ENCODE data around the gene FERMT3.

Gene FERMT3

GRCh38 chr11:64232182-64232966, 25.9 kb downstream of the FERMT3 start:
- H2BK5ac ChIP-seq (ENCODE audit: low read depth, low read length, poor library complexity) = no peak overlapping the region
- peaks cover 3 to 8% of the 10 kb centered on the region in 2 experiments for H3K36me3 ChIP-seq (ENCODE audit: control insufficient read depth in 1 of 2, insufficient read depth in 2 of 2, low read length in 2 of 2)
- H3K14ac ChIP-seq (ENCODE audit: low read length) = no peak overlapping the region
- H3K4me3 ChIP-seq (ENCODE audit: low read depth, low read length) = no peak overlapping the region
- no peak overlapping the region for H3K4me2 ChIP-seq (ENCODE audit: low read length)
- no peak overlapping the region for H4K12ac ChIP-seq (ENCODE audit: low read depth, low read length)
- H3K27ac ChIP-seq (ENCODE audit: low read depth, low read length) = no peak overlapping the region
- H3K79me1 ChIP-seq (ENCODE audit: low read length) = peaks cover 11% of the 10 kb centered on the region
- no peak overlapping the region for H3K18ac ChIP-seq (ENCODE audit: low read length)
- H2BK120ac ChIP-seq (ENCODE audit: insufficient read depth, low read length, poor library complexity) = no peak overlapping the region
- H3K4ac ChIP-seq (ENCODE audit: low read depth, low read length) = no peak overlapping the region
- no peak overlapping the region for H3K23ac ChIP-seq (ENCODE audit: low read length)
- no peak overlapping the region for H3K9ac ChIP-seq (ENCODE audit: low read length)
- H4K91ac ChIP-seq (ENCODE audit: low read depth, low read length) = no peak overlapping the region
- no peak for DNase-seq
- no CpG with 5 or more reads among the region's 15 CpGs for WGBS (ENCODE audit: extremely low coverage, insufficient coverage, insufficient read length)
- H3K79me2 ChIP-seq (ENCODE audit: control insufficient read depth, insufficient read depth, low read length, poor library complexity) = peaks cover 10% of the 10 kb centered on the region
- no peaks in the 10 kb centered on the region for H3K9me3 ChIP-seq (ENCODE audit: insufficient read depth, low read depth, low read length)
- no peak overlapping the region for H2BK12ac ChIP-seq (ENCODE audit: low read length)
- no peak overlapping the region for H2AFZ ChIP-seq (ENCODE audit: insufficient read depth, low read length, poor library complexity)
- peaks cover 5 to 7% of the 10 kb centered on the region in 2 experiments for H3K4me1 ChIP-seq (ENCODE audit: control insufficient read depth in 1 of 2, insufficient read depth in 2 of 2, low read length in 2 of 2)
- no peak overlapping the region for H2AK5ac ChIP-seq (ENCODE audit: low read length)
- no peak overlapping the region for H4K8ac ChIP-seq (ENCODE audit: low read depth, low read length)
- H3K27me3 ChIP-seq (ENCODE audit: insufficient read depth, low read length) = no peaks in the 10 kb centered on the region

- no peak overlapping the region for H3K14ac ChIP-seq (ENCODE audit: low read length)
- H2AFZ ChIP-seq (ENCODE audit: insufficient read depth, low read length, poor library complexity) = no peak overlapping the region
- H3K4ac ChIP-seq (ENCODE audit: low read depth, low read length) = no peak overlapping the region
- H3K27me3 ChIP-seq (ENCODE audit: insufficient read depth, low read length) = no peaks in the 10 kb centered on the region
- no peak overlapping the region for H2BK120ac ChIP-seq (ENCODE audit: insufficient read depth, low read length, poor library complexity)
- H4K91ac ChIP-seq (ENCODE audit: low read depth, low read length) = no peak overlapping the region
- H3K27ac ChIP-seq (ENCODE audit: low read depth, low read length) = no peak overlapping the region
- peaks cover 9 to 14% of the 10 kb centered on the region in 2 experiments for H3K36me3 ChIP-seq (ENCODE audit: control insufficient read depth in 1 of 2, insufficient read depth in 2 of 2, low read length in 2 of 2)
- H2BK12ac ChIP-seq (ENCODE audit: low read length) = no peak overlapping the region
- H3K9ac ChIP-seq (ENCODE audit: low read length) = no peak overlapping the region
- H3K9me3 ChIP-seq (ENCODE audit: insufficient read depth, low read depth, low read length) = no peaks in the 10 kb centered on the region
- no CpG with 5 or more reads among the region's 8 CpGs for WGBS (ENCODE audit: extremely low coverage, insufficient coverage, insufficient read length)
- H3K4me1 ChIP-seq (ENCODE audit: control insufficient read depth in 1 of 2, insufficient read depth in 2 of 2, low read length in 2 of 2) = peaks cover 4 to 7% of the 10 kb centered on the region in 2 experiments
- no peak overlapping the region for H4K8ac ChIP-seq (ENCODE audit: low read depth, low read length)
- no peak overlapping the region for H4K12ac ChIP-seq (ENCODE audit: low read depth, low read length)
- H3K23ac ChIP-seq (ENCODE audit: low read length) = no peak overlapping the region
- H2BK5ac ChIP-seq (ENCODE audit: low read depth, low read length, poor library complexity) = no peak overlapping the region
- no peak overlapping the region for H3K18ac ChIP-seq (ENCODE audit: low read length)
- H3K4me3 ChIP-seq (ENCODE audit: low read depth, low read length) = no peak overlapping the region
- H2AK5ac ChIP-seq (ENCODE audit: low read length) = no peak overlapping the region
- no peak for DNase-seq
- H3K79me2 ChIP-seq (ENCODE audit: control insufficient read depth, insufficient read depth, low read length, poor library complexity) = peaks cover 10% of the 10 kb centered on the region
- H3K79me1 ChIP-seq (ENCODE audit: low read length) = peaks cover 11% of the 10 kb centered on the region
- no peak overlapping the region for H3K4me2 ChIP-seq (ENCODE audit: low read length)
These were observed 26.4 kb downstream of the FERMT3 start for GRCh38 chr11:64232967-64233315.

GRCh38 chr11:64233913-64234586, 27.5 kb downstream of the FERMT3 start, which contains the start of gene VEGFB:
VEGFB (plus strand) TSS chr11:64234584; CDS start chr11:64234834, 250 bp downstream.
- Histone ChIP-seq H2AK5ac (ENCODE audit: low read length) (peak within 1 kb of the TSS; percentile 52), H3K79me1 (ENCODE audit: low read length) (peaks cover 11% of the 10 kb centered on the region), H3K9me3 (ENCODE audit: insufficient read depth, low read depth, low read length) (no peaks in the 10 kb centered on the region), H3K27ac (ENCODE audit: low read depth, low read length) (peak within 1 kb of the TSS; percentile 33), H3K9ac (ENCODE audit: low read length) (peak within 1 kb of the TSS; percentile 35), H2AFZ (ENCODE audit: insufficient read depth, low read length, poor library complexity) (peak within 1 kb of the TSS; percentile 62), H3K23ac (ENCODE audit: low read length) (no peak within 1 kb of the TSS), H2BK12ac (ENCODE audit: low read length) (no peak within 1 kb of the TSS), H3K4me2 (ENCODE audit: low read length) (peak within 1 kb of the TSS; percentile 79), H3K14ac (ENCODE audit: low read length) (peak within 1 kb of the TSS; percentile 81), H3K36me3 (ENCODE audit: control insufficient read depth in 1 of 2, insufficient read depth in 2 of 2, low read length in 2 of 2) (peaks cover 19 to 25% of the 10 kb centered on the region in 2 experiments), H3K4ac (ENCODE audit: low read depth, low read length) (peak within 1 kb of the TSS; percentile 53), H3K4me1 (ENCODE audit: control insufficient read depth in 1 of 2, insufficient read depth in 2 of 2, low read length in 2 of 2) (peaks cover 4 to 7% of the 10 kb centered on the region in 2 experiments), H3K4me3 (ENCODE audit: low read depth, low read length) (peak within 1 kb of the TSS; percentile 81), H3K79me2 (ENCODE audit: control insufficient read depth, insufficient read depth, low read length, poor library complexity) (peaks cover 10% of the 10 kb centered on the region), H4K91ac (ENCODE audit: low read depth, low read length) (peak within 1 kb of the TSS; percentile 85), H3K18ac (ENCODE audit: low read length) (peak within 1 kb of the TSS; percentile 73), H2BK5ac (ENCODE audit: low read depth, low read length, poor library complexity) (peak within 1 kb of the TSS; percentile 33), H3K27me3 (ENCODE audit: insufficient read depth, low read length) (no peaks in the 10 kb centered on the region), H4K12ac (ENCODE audit: low read depth, low read length) (peak within 1 kb of the TSS; percentile 60), H4K8ac (ENCODE audit: low read depth, low read length) (peak within 1 kb of the TSS; percentile 72), H2BK120ac (ENCODE audit: insufficient read depth, low read length, poor library complexity) (peak within 1 kb of the TSS; percentile 27)
- WGBS (ENCODE audit: extremely low coverage, insufficient coverage, insufficient read length) = no CpG with 5 or more reads among the region's 62 CpGs
- peak in 1 of 2 donors; percentile 64 for DNase-seq

- H2BK5ac ChIP-seq (ENCODE audit: low read depth, low read length, poor library complexity) = peak overlapping the region; percentile 33
- H4K91ac ChIP-seq (ENCODE audit: low read depth, low read length) = peak overlapping the region; percentile 85
- H2AK5ac ChIP-seq (ENCODE audit: low read length) = peak overlapping the region; percentile 13
- H3K18ac ChIP-seq (ENCODE audit: low read length) = peak overlapping the region; percentile 68
- peak overlapping the region; percentile 81 for H3K14ac ChIP-seq (ENCODE audit: low read length)
- H3K27me3 ChIP-seq (ENCODE audit: insufficient read depth, low read length) = no peaks in the 10 kb centered on the region
- peak overlapping the region; percentile 62 for H2AFZ ChIP-seq (ENCODE audit: insufficient read depth, low read length, poor library complexity)
- H3K4me3 ChIP-seq (ENCODE audit: low read depth, low read length) = peak overlapping the region; percentile 81
- DNase-seq = peak in 1 of 2 donors; percentile 74
- H3K23ac ChIP-seq (ENCODE audit: low read length) = no peak overlapping the region
- peak overlapping the region; percentile 53 for H3K4ac ChIP-seq (ENCODE audit: low read depth, low read length)
- peak overlapping the region; percentile 27 for H2BK120ac ChIP-seq (ENCODE audit: insufficient read depth, low read length, poor library complexity)
- no peak overlapping the region for H2BK12ac ChIP-seq (ENCODE audit: low read length)
- peaks cover 10% of the 10 kb centered on the region for H3K79me2 ChIP-seq (ENCODE audit: control insufficient read depth, insufficient read depth, low read length, poor library complexity)
- peaks cover 11% of the 10 kb centered on the region for H3K79me1 ChIP-seq (ENCODE audit: low read length)
- no peaks in the 10 kb centered on the region for H3K9me3 ChIP-seq (ENCODE audit: insufficient read depth, low read depth, low read length)
- peak overlapping the region; percentile 72 for H4K8ac ChIP-seq (ENCODE audit: low read depth, low read length)
- peak overlapping the region; percentile 79 for H3K4me2 ChIP-seq (ENCODE audit: low read length)
- H3K9ac ChIP-seq (ENCODE audit: low read length) = no peak overlapping the region
- peak overlapping the region; percentile 28 for H4K12ac ChIP-seq (ENCODE audit: low read depth, low read length)
- H3K36me3 ChIP-seq (ENCODE audit: control insufficient read depth in 1 of 2, insufficient read depth in 2 of 2, low read length in 2 of 2) = peaks cover 20 to 26% of the 10 kb centered on the region in 2 experiments
- H3K27ac ChIP-seq (ENCODE audit: low read depth, low read length) = peak overlapping the region; percentile 33
- H3K4me1 ChIP-seq (ENCODE audit: control insufficient read depth in 1 of 2, insufficient read depth in 2 of 2, low read length in 2 of 2) = peaks cover 3 to 10% of the 10 kb centered on the region in 2 experiments
- no CpG with 5 or more reads among the region's 80 CpGs for WGBS (ENCODE audit: extremely low coverage, insufficient coverage, insufficient read length)
These were observed 28.3 kb downstream of the FERMT3 start for GRCh38 chr11:64234647-64235379.

Data from trophoblast cell (in vitro differentiated cells and primary cell).